GM21576 (cell line): ENCODE results near the gene NR3C2.
"Not testable (repeated sequence)": the region's sequence is repeated elsewhere in the genome, so short reads cannot be mapped to it uniquely, and the experiment has no call there.

Experiments
- ATAC-seq: cut with Tn5 transposase; IDR thresholded peaks from one replicate; pipeline ENCODE4 v1.9.1; 2021; ENCODE audit warnings: mild to moderate bottlenecking, moderate library complexity; ENCODE audit not compliant: unreplicated experiment

The NR3C2 gene

DNA sequence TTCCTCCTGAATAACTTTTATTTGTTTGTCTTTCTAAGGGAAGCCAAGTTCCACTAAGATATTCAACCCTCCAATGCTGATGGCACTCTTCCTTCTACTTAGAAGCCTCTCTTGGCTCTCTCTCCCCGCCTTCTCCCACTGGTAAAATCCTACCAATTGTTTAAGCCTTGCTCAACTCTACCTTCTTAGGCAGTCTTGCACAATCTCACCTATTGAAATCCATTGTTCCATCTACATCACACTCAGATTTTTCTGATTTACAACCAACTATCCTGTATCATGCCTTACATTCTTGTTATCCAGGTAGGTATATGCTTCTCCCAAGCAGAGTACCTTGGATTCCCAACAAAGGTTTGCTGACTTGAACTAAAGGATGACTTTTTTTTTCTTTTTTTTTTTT is 69.1 kb downstream of the NR3C2 start:
- ATAC-seq = no peak

DNA sequence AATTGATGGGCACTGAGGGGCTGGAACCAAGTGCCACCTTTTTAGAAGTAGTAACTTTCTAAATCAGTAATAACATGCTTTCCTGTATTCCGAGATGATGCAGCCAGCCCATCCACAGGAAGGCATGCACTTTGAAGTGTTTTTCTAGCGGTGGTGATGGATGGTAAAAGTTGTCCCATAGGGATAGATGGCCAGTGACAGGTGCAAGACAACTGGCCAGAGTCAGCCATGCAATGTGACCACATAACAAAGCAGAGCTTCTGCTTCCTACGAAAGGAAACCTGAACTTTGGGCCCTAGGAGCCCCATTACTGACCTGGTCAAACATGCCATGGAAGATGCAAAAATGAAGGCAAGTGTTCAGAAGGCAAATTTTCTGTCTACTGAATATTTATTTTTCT is 72.3 kb downstream of the NR3C2 start:
- no peak for ATAC-seq

- no peak for ATAC-seq
Measured at GRCh38 chr4:148367756-148368155, 74.5 kb downstream of the NR3C2 start.

- no peak for ATAC-seq
Measured at GRCh38 chr4:148366251-148366650, 76.0 kb downstream of the NR3C2 start.

- no peak for ATAC-seq
Measured at GRCh38 chr4:148364525-148364924, 77.7 kb downstream of the NR3C2 start.

DNA sequence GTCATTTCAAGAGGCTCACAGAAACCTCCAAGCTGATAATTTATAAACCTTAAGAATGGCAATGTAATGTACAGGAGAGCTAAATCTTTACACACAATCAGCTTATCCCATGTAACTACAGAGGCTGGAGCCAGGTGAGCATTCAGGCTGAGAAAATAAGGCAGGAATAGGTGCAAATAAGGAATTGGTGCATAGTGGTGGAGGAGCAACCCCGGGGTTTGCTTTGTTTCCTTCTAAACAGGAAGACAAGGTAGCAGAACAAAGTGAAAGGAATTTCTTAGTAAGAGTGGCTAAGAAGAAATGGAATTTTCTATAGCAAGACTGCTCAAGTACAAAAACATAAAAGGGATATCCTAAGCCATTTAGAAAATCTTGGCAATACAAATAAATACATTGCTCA is 82.4 kb downstream of the NR3C2 start:
- no peak for ATAC-seq

DNA sequence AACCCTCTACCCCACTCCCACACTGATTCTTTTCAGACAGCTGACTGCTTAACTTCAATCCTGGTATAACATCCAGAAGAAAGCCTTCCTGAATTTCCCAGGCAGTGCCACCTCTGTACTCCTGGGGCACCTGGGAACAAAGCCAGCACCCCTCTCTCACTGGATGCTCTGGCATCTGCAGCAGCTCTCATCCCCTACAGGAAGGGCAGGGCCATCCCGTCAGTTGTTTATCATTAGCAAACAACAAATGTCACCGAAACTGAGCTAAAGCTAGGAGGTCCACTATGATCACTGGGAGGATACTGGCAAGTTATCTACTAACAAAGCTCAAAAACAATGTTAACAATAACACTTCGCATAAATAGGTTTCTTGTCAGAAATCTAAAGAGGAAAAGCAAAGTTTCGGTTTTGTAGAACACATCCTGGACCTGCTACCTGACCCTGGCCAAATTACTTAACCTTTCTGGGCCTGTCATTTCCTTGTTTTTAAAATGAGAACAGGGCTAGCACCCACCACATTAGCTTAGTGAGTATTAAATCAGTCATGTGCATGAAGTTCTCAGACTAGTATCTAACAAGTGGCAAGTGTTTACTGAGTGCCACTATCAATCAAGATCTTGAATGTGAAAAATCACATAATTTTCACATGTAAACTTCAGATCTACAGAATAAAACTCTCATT is 86.6 kb downstream of the NR3C2 start:
- no peak for ATAC-seq

- no peak for ATAC-seq
Measured at GRCh38 chr4:148354186-148354585, 88.0 kb downstream of the NR3C2 start.

GRCh38 chr4:148353571-148353970 is 88.6 kb downstream of the NR3C2 start:
- no peak for ATAC-seq

- ATAC-seq = no peak
Measured at GRCh38 chr4:148349153-148349552, 93.1 kb downstream of the NR3C2 start.

DNA sequence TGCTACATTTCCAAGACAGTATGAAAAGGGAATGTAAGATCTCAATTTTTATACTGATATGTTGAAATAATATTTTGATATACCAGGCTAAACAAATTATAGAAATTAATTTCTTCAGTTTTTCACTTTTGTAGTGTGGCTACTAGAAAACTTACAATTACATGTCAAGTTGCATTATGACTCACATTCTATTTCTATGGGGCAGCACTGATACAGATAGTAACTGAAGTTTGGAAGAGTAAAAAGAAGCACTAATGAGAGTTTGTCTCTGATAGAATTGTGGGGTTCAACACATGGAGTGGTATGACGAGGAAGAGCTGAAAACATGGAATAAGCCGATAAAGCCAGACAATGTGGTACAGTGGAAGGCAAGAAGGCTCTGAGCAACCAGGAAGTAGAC is 95.6 kb downstream of the NR3C2 start:
- no peak for ATAC-seq

DNA sequence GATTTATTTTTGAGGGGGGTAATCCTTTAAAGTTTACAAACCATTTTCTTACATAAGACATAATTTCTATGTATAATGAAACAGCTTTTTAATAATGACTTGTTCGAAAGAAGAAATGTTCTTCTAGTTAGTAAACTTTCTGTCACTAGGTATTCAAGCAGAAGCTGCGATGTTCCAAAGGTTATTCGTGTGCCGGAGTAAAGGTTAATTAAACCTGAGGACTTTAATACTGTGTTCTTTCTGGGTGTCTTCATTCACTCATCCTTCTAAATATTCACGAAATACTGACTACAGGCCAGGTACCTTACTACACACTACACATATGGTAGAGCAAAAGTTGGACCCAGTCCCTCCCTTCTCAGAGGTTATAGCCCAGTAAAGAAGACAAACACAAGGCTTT is 96.7 kb downstream of the NR3C2 start:
- no peak for ATAC-seq

GRCh38 chr4:148344941-148345340 is 97.3 kb downstream of the NR3C2 start:
- ATAC-seq = no peak

DNA sequence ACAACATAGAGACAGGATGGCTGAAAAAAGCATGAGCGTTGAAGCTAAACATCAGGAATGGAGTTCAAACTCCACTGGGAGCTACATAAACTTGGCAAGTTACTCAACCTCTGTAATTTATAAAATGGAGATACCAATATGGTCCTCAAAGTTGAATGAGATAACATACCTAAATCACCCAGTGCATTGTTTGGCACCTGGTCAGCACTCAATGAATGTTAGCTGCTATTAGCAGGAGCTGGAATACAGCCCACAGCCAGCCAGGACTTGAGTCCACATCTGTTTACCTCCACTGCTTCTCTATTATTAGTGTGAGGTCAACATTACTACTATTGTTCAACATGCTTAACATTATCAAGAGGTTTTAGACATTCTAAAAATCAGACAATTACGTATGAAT is 97.9 kb downstream of the NR3C2 start:
- no peak for ATAC-seq

GRCh38 chr4:148341980-148342800 is 100.0 kb downstream of the NR3C2 start:
- ATAC-seq = no peak

GRCh38 chr4:148335133-148335532 is 107.1 kb downstream of the NR3C2 start:
- ATAC-seq = no peak

DNA sequence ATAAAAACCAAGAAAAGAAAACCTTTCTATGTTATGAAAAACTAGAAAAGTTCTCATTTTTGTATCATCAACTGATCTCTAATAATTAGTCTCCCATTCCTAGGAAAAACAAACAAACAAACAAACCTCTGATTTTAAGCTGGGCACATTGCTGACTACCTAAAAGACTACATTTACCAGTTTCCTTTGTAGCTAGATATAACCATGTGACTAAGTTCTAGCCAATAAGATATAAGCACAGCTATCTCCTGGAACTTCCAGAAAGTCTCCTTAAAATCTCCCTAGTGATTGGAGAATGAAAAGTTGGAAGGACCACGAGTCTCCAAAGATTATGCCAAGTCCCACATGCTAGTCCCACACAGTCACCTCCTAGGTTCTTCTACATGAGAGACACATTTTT is 108.9 kb downstream of the NR3C2 start:
- ATAC-seq = no peak

DNA sequence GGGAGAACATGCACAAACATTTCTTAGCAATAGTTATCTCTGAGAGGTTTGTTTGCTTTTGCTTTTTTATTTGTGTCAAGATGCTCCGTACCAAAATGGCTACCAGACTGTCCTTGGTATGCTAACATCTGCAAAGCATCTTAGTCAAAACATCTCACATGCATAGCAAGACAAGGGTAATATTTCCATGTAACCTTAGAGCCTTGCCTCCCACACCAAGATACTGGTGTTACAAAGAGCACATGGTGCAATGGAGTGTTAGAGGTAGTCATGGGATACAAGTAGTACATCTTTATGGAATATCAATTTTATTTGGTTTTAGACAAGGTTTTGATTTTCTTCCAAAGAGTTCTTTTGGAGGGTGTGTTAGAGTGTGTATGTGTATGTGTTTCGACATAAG is 109.7 kb downstream of the NR3C2 start:
- ATAC-seq = no peak

GRCh38 chr4:148330724-148331123 is 111.5 kb downstream of the NR3C2 start:
- ATAC-seq = no peak

DNA sequence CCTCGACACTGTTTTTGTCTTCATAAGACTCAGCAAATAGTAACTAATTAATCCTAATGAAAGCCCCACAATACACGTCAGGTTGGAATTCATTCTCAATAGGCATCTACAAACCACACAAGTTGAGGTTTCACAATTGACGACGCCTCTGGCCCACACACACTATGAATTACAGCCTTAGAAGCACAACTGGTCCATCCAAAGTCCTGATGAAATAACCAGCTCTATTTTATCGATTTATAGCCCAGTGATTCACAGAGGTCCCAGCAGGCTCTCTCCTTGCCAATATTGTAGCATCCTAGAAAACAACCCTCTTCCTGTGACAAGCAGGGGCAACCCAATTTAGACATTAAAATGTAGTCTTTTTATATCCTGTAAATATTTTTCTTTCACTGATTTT is 112.1 kb downstream of the NR3C2 start:
- ATAC-seq = no peak

GRCh38 chr4:148329751-148330150 is 112.5 kb downstream of the NR3C2 start:
- ATAC-seq = no peak

DNA sequence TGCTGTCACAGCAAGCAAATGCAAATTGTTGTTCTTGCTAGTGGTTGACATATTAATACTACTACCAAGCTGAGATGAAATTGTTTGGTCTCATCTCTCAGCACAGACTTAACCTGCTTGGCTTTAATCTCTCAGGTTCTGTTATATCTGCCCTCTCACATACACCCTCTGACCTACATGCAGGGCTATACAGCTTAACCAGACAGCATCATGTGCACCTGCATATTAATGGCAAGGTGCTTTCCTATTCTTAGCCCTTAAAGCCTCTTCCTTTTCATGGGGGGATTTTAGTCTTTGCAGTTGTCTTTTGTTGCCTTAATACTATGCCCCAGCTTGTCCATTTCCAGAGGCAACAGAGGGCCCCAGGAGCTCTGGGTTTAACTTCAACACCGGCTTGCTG is 114.5 kb downstream of the NR3C2 start:
- no peak for ATAC-seq

DNA sequence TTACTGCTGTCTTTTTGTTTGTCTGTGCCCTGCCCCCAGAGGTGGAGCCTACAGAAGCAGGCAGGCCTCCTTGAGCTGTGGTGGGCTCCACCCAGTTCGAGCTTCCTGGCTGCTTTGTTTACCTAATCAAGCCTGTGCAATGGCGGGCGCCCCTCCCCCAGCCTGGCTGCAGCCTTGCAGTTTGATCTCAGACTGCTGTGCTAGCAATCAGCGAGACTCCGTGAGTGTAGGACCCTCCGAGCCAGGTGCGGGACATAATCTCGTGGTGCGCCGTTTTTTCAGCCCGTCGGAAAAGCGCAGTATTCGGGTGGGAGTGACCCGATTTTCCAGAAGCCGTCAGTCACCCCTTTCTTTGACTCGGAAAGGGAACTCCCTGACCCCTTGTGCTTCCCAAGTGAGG is 118.9 kb downstream of the NR3C2 start:
- ATAC-seq = not testable (repeated sequence)
